ENCODE data around the gene ARHGAP21.
"Not testable (repeated sequence)": the region's sequence is repeated elsewhere in the genome, so short reads cannot be mapped to it uniquely, and the experiment has no call there.

ARHGAP21 gene

GRCh38 chr10:24670964-24671670, 52.6 kb downstream of the ARHGAP21 start:
- H3K4me3 ChIP-seq (ENCODE audit: low read length), result no peak overlapping the region
- TF ChIP-seq, protein P1, sequence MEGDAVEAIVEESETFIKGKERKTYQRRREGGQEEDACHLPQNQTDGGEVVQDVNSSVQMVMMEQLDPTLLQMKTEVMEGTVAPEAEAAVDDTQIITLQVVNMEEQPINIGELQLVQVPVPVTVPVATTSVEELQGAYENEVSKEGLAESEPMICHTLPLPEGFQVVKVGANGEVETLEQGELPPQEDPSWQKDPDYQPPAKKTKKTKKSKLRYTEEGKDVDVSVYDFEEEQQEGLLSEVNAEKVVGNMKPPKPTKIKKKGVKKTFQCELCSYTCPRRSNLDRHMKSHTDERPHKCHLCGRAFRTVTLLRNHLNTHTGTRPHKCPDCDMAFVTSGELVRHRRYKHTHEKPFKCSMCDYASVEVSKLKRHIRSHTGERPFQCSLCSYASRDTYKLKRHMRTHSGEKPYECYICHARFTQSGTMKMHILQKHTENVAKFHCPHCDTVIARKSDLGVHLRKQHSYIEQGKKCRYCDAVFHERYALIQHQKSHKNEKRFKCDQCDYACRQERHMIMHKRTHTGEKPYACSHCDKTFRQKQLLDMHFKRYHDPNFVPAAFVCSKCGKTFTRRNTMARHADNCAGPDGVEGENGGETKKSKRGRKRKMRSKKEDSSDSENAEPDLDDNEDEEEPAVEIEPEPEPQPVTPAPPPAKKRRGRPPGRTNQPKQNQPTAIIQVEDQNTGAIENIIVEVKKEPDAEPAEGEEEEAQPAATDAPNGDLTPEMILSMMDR (conservative IDR thresholded peaks at IDR 0.05; ENCODE audit: low read depth, low read length), result no peak
- DNase-seq (ENCODE audit: low read depth), result no peak

- TF ChIP-seq, protein P1 (conservative IDR thresholded peaks at IDR 0.05; ENCODE audit: low read depth, low read length), result no peak
- DNase-seq (ENCODE audit: low read depth), result no peak
- H3K4me3 ChIP-seq (ENCODE audit: low read length), result no peak overlapping the region
Observed at GRCh38 chr10:24669285-24669852, 54.3 kb downstream of the ARHGAP21 start.

DNA sequence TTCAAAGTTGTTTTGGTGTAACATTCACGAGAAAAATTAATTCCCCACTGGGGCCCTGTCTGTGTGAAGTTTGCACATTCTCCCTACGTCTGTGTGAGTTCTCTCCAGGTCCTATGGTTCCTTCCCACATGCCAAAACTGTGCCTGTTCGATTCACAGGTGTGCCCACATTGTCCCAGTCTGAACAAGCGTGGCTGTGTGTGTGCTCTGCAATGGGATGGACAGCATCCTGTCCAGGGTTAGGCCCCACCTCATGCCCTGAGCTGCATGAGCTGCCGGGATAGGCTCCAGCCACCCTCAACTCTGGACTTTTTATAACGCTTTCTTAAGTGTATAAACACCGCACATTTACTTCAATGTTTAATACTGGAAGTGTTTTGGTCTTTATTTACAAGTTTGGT, 55.4 kb downstream of the ARHGAP21 start:
- TF ChIP-seq, protein P1 (conservative IDR thresholded peaks at IDR 0.05; ENCODE audit: low read depth, low read length), result no peak
- no peak for DNase-seq (ENCODE audit: low read depth)
- H3K4me3 ChIP-seq (ENCODE audit: low read length), result no peak overlapping the region

DNA sequence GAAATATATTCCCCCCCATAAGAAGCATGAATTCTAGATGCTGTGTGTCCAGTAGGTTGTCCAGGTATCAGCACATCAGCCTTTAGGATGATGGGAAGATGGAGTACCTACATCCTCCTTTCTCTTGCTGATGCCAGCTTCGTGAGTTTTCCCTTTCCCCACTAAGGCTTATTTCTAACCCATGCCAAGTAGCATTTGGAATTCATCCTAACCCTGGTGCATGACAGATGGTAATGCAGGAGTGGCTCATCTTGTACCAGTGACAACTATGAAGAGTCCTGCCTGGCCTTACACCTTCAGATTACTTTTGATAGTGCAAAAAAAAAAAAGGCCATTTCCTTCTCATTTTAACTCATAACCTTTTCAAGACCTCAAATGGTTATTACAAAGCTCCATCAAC, 58.7 kb downstream of the ARHGAP21 start:
- TF ChIP-seq, protein P1 (conservative IDR thresholded peaks at IDR 0.05; ENCODE audit: low read depth, low read length), result no peak
- no peak for DNase-seq (ENCODE audit: low read depth)

GRCh38 chr10:24661376-24661775, 62.3 kb downstream of the ARHGAP21 start:
- TF ChIP-seq, protein P1 (conservative IDR thresholded peaks at IDR 0.05; ENCODE audit: low read depth, low read length), result no peak
- H3K4me3 ChIP-seq (ENCODE audit: low read length), result no peak overlapping the region
- no peak for DNase-seq (ENCODE audit: low read depth)

More for the DNA sequence above, 58.7 kb downstream of the ARHGAP21 start:
- H3K4me3 ChIP-seq (ENCODE audit: low read length), result no peak overlapping the region

- not testable (repeated sequence) for DNase-seq (ENCODE audit: low read depth); H3K4me3 ChIP-seq (ENCODE audit: low read length)
Observed at GRCh38 chr10:24658319-24658718, 65.4 kb downstream of the ARHGAP21 start.

DNA sequence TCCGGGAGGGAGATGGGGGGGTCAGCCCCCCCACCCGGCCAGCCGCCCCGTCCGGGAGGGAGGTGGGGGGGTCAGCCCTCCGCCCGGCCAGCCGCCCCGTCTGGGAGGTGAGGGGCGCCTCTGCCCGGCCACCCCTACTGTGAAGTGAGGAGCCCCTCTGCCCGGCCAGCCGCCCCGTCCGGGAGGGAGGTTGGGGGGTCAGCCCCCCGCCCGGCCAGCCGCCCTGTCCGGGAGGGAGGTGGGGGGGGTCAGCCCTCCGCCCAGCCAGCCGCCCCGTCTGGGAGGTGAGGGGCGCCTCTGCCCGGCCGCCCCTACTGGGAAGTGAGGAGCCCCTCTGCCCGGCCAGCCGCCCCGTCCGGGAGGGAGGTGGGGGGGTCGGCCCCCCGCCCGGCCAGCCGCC, 67.4 kb downstream of the ARHGAP21 start:
- not testable (repeated sequence) for H3K4me3 ChIP-seq (ENCODE audit: low read length); DNase-seq (ENCODE audit: low read depth)

DNA sequence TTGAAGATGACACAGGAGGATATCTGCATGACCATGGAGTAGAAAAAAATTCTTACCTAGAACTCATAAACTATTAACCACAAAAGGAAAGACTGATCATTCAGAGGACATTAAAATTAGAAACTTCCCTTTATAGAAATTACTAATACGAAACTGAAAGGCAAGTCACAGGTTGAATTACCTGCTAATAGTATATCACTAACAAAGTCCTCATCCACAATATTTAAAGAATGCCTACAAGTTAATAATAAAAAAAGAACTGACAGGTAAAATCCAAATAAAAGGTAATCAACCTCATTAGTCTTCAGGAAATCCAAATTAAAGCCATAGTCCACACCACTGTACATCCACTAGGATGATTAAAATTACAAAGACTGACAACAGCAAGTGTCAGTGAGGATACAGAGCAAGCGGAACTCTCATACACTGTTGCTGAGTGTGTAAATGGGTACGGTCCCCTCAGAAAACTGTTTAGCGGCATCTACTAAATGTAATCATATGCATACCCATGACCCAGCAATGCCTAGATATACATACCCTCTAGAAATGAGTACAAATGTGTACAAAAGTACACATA, 71.2 kb downstream of the ARHGAP21 start:
- no peak for DNase-seq (ENCODE audit: low read depth)
- H3K4me3 ChIP-seq (ENCODE audit: low read length), result no peak overlapping the region
- TF ChIP-seq, protein P1 (conservative IDR thresholded peaks at IDR 0.05; ENCODE audit: low read depth, low read length), result no peak
